ENCODE measurements around the gene KSR2. TPM values are rescaled to one million over a fixed set of nuclear protein-coding genes. Genes with fewer than 3 reads are reported as not detected.

Gene KSR2
- total RNA-seq, 2 donors from 2014 or later: 0.05 TPM; not detected in 1

GRCh38 chr12:117972301-117972700 is 3.5 kb upstream of the KSR2 start:
- no peak for DNase-seq (ENCODE audit: low spot score)
- intact Hi-C loops (cut with DNase I): no loop called here

DNA sequence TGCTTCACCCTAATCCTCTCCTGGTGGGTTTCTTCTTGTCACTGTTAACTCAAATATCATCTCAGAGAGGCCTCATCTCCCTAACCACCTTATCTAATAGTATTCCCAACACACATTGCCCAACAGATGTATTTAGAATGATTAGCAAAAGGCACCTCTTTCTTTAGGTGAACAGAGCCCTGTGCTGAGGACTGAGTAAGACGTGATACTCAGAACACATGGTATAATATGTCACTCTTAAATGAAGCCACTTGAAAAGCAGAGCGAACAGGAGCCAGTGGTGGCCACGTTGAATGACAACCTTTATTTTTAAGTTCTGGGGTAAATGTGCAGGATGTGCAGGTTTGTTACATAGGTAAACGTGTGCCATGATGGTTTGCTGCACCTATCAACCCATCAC is 1.5 kb upstream of the KSR2 start:
- intact Hi-C loops (cut with DNase I): no loop called here
- DNase-seq (ENCODE audit: low spot score): no peak

- DNase-seq (ENCODE audit: low spot score): no peak
- intact Hi-C loops (cut with DNase I): no loop called here
These were observed 520 bp downstream of the KSR2 start for GRCh38 chr12:117968151-117968789.

- no peak for DNase-seq (ENCODE audit: low spot score)
- intact Hi-C loops (cut with DNase I): no loop called here
These were observed 1.3 kb downstream of the KSR2 start for GRCh38 chr12:117967512-117967911.

DNA sequence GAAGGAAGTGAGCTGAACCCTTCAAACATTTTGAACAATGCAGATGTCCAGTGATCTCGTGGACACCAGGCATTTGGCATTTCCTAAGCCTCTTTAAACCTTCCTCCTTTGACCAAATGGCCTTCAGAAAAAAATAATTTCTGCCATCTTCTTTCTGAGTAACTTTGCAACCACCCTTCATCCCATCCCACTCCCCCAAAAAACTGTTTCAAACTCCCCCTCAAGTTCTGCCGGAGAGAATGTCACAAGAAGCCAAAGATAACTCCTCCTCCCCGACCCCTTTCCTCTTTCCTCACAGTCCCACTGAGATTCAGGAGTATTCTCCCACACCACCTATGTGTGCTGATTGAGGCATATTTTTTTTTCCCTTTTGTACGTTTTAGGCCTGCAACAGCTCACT is 1.7 kb downstream of the KSR2 start:
- no peak for DNase-seq (ENCODE audit: low spot score)
- intact Hi-C loops (cut with DNase I): no loop called here

DNA sequence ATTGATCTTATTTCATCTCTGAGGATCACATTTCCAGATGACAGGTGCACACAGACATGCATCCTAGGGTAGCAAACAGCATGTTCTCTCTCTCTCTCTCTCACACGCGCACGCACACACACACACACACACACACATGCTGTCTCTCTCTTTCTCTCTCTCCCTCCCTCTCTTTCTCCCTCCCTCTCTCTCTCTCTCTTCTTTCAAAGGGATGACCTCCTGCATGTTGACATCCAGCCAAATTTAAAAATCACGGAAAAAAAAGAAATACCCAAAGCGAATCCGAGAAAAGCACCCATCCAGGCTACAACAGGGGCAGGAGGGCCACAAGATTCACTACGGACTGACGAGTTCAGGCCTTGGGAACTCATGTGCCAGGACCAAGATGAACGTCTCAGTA is 2.3 kb downstream of the KSR2 start:
- DNase-seq (ENCODE audit: low spot score): no peak
- intact Hi-C loops (cut with DNase I): no loop called here

DNA sequence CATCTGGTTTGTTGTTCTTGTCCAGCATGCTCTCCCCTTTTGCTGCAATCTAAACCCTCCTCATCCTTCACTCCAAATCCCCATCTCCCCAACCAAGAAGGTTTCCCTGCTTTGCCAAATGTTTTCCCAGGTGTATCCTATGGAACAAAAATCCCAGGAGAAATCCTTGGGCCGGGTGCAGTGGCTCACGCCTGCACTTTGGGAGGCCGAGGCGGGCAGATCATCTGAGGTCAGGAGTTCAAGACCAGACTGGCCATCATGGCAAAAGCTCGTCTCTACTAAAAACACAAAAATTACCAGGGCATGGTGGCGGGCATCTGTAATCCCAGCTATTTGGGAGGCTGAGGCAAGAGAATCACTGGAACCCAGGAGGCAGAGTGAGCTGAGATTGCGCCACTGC is 5.0 kb downstream of the KSR2 start:
- DNase-seq (ENCODE audit: low spot score): no peak
- intact Hi-C loops (cut with DNase I): no loop called here

GRCh38 chr12:117936722-117937484 is 31.9 kb downstream of the KSR2 start:
- intact Hi-C loops (cut with DNase I): no loop called here
- DNase-seq (ENCODE audit: low spot score): peak; percentile 48

- peak; percentile 37 for DNase-seq (ENCODE audit: low spot score)
- intact Hi-C loops (cut with DNase I): no loop called here
These were observed 35.2 kb downstream of the KSR2 start for GRCh38 chr12:117933545-117933944.

- no peak for DNase-seq (ENCODE audit: low spot score)
- intact Hi-C loops (cut with DNase I): no loop called here
These were observed 42.3 kb downstream of the KSR2 start for GRCh38 chr12:117926391-117926899.

- DNase-seq (ENCODE audit: low spot score): no peak
- intact Hi-C loops (cut with DNase I): no loop called here
These were observed 46.6 kb downstream of the KSR2 start for GRCh38 chr12:117921929-117922777.

DNA sequence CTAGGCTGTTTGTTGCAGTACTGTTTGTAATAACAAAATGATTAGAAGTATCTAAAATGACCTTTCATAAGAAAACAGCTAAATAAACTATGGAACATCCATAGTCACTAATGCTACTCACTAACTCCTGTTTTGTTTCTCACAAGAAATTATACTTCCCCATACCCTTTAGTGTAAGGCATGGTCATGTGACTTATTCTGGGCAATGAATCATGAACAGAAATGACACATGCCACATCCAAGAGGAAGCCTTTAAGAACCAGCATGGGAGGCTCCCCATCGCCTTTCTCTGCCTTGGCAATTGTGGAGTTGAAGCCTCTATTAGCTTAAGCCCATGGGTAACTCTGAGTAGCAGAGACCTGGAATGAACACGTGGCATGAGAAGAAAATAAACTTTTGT is 49.3 kb downstream of the KSR2 start:
- no peak for DNase-seq (ENCODE audit: low spot score)

DNA sequence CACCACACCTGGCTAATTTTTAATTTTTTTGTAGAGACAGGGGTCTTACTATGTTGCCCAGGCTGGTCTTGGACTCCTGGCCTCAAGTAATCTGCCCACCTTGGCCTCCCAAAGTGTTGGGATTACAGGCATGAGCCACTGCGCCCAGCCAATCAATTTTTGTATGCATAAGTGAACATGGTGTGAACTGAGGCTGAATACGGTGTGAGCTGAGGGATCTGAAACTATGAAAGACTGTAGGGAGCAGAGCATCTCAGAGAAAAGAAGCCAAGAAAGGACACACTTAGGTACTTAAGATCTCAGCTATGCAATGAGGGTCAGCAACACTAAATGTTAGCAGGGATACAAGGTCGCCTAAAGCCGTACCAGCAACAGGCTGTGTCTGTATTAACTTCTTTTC is 54.1 kb downstream of the KSR2 start:
- DNase-seq (ENCODE audit: low spot score): no peak
- intact Hi-C loops (cut with DNase I): no loop called here

More for the DNA sequence above, 49.3 kb downstream of the KSR2 start:
- intact Hi-C loops (cut with DNase I): no loop called here

DNA sequence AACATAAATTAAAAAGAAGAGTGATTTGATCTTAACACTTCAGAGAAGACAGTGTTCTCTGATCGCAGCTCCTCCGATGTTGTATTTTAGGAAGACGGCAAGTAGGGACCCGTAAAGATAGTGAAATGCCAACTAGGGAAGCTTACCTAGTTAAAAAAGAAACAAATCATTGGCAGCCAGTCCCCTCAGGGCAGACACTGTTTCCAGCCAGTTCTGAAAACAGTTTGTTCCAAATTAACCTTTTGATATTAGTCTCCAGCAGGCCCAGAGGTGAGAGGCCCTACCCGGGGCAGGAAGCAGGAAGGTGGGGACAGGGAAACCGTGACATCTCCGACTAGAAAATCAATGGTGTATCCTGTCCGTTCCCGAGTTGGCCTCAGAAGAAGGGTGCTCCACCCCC is 56.0 kb downstream of the KSR2 start:
- intact Hi-C loops (cut with DNase I): no loop called here
- no peak for DNase-seq (ENCODE audit: low spot score)

- intact Hi-C loops (cut with DNase I): no loop called here
- DNase-seq (ENCODE audit: low spot score): no peak
These were observed 60.4 kb downstream of the KSR2 start for GRCh38 chr12:117908411-117908810.

- intact Hi-C loops (cut with DNase I): no loop called here
- no peak for DNase-seq (ENCODE audit: low spot score)
These were observed 61.6 kb downstream of the KSR2 start for GRCh38 chr12:117907108-117907689.

DNA sequence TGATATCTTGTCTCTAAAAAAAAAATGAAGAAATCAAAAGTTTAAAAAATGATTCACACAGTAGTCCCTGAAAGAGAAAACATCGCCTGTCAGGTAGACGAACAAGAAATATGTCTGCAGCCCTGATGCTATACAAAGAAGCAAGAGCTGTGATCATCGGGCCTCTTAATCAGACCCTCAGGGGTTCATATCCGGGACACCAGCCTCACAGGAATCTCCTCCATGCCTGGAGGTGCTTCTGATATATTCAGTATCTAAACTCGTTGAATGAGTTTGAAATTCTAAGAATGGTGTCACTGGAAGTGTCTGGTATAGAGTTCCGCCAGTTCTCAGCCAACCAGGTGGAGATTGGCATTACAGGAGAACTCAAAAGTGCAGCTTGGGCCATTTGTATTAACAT is 64.7 kb downstream of the KSR2 start:
- intact Hi-C loops (cut with DNase I): no loop called here
- DNase-seq (ENCODE audit: low spot score): no peak

- intact Hi-C loops (cut with DNase I): no loop called here
- DNase-seq (ENCODE audit: low spot score): no peak
These were observed 65.5 kb downstream of the KSR2 start for GRCh38 chr12:117903110-117903840.

- DNase-seq (ENCODE audit: low spot score): no peak
- intact Hi-C loops (cut with DNase I): no loop called here
These were observed 67.2 kb downstream of the KSR2 start for GRCh38 chr12:117901631-117902030.
